Skeletal muscle cell (primary cell): Measurements from ENCODE around the gene CCDC192.

Experiments
- DNase-seq: peaks from one replicate; pipeline ENCODE4 v3.0.0-alpha.2; 2010; ENCODE audit warnings: low read depth
- H3K4me3 ChIP-seq: 2 replicates; pipeline ENCODE4 v1.5.1; 2011; ENCODE audit warnings: low read depth, mild to moderate bottlenecking, control low read depth, low read length, moderate library complexity

Gene CCDC192

DNA sequence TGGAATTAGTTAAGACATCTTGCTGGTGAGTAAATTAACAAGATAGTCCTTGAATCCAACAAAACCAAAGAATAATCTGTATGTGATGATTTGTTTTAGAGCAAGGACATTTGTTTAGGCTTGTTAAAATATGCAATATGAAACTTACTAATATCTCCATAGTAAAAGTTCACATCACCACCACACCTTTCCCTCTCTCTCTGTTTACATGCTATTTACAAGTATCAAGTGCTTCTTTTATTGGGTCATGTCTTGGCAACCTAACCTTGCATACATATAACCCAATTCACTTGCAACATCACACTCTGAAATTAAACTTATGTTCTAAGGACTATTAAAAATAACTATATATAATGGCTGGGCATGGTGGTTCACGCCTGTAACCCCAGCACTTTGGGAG lies 161.3 kb downstream of the CCDC192 start:
- DNase-seq = no peak
- no peak overlapping the region for H3K4me3 ChIP-seq

DNA sequence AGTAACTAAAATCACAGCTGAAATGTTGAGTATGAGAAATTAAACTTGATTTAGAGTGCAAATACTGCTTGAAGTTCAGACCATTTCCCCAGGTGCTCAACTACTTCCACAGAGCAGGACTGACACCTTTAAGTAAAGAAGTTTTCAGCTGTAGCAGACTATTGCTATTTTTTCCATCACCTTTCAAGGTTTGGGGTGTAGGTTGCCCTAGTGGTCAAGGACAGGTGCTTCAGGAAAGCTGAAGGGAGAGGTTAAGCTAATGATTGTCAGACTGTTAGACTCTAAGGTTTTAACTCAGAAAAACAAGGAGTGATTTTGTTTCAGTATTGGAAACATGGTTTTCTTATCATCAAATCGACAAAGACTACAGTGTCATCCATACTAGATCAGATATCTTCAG lies 162.1 kb downstream of the CCDC192 start:
- H3K4me3 ChIP-seq = no peak overlapping the region
- DNase-seq = no peak

DNA sequence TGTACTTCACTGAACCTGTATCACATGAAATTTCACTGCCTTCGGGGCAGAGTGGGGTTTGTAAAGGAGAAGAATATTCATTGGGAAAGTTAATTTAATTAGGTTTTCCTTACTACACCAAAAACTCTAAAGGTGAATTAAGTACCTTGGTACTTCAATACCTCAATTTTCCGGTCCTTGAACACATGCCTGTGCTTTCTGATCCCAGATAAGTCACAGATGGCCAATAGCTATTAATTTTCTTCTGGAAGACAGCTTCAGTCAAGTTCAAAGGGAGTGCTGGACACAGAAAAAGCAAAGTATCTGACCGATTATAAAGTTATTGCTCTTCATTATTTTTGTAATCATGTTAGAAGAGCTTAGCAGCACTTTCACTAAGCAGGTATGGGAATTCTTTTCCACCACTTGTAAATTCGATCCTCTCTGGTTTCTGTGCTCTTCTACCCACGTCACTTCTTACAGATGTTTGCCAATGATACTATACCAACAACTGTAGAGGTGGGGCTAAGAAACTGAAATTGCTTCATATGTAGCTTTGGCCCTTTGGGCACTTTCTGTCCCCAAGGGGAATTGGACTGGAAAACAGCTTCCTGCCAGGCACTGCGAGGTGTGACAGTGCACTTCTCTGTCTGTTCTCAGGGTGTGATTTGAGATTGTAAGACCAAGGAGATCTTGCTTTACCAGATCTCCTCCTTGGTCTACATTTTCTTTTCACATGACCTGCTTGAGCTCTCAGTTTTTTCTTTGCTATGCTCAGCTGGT lies 164.0 kb downstream of the CCDC192 start:
- no peak overlapping the region for H3K4me3 ChIP-seq
- no peak for DNase-seq

DNA sequence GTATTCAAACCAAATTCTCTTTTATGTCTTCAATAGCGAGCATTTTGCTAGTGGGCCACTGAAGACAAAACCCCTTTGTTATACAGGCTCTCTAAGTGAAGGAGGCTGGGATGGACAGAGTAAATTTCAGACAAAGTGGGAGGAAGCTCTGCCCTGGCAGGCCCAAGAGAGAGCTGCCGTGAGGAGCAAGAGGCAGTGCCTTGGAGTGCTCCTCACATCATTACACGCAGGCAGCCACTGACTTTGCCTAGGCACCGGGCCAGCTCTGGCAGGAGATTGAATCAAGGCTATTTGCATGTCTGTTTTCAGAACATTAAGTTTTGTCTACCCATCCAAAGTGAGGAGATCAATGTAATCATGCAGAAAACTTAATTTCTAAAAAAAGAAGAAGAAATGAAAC lies 167.7 kb downstream of the CCDC192 start:
- no peak overlapping the region for H3K4me3 ChIP-seq
- no peak for DNase-seq

DNA sequence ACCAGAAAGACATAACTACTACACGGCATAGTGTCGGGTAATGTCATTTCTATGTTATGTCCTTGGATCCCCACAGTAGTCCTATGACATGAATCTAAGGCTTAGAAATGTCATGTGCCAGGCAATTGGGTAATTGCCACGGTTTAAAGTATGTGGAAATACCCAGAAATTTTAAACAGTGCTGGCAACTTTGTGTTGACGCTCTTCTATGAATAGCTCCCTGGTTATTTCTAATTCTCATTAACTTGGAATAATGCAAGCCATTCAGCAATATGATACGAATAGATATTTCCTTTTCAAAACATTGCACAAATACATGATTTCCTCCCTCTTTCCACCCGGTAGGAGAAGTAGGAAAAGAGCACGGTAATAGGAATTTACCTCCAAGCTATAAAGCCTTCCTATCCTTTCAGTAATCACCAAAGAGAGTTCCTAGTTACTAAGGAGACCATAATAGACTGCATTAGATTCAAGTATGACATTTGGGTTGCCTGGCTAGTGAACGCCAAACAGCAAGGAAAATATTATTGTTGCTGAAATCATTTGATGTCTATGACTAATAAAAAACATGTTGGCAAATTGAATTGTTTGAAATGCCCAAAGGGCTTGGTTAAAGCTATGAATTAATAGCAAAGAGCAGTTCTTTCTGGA lies 168.4 kb downstream of the CCDC192 start:
- no peak for DNase-seq

DNA sequence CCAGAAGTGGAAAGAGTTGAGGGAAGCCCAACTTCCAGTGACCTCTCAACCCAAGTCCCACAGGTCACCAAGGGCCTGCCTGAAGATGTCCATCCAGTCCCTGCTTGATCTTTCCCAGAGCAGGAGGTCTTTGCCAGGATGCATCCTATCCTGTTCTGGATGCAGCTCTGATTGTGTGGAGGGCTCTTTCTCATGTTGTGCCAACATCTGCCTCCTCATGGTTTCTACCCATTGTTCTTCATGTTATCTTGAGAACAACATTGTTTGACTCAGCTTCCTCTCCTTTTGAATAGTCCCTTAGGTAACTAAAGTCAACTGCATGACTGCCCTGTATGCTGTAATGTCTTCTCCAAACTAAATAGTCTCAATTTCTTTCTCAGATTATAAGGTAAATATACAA lies 169.3 kb downstream of the CCDC192 start:
- H3K4me3 ChIP-seq = no peak overlapping the region
- no peak for DNase-seq

More for the DNA sequence above, 168.4 kb downstream of the CCDC192 start:
- H3K4me3 ChIP-seq = no peak overlapping the region

DNA sequence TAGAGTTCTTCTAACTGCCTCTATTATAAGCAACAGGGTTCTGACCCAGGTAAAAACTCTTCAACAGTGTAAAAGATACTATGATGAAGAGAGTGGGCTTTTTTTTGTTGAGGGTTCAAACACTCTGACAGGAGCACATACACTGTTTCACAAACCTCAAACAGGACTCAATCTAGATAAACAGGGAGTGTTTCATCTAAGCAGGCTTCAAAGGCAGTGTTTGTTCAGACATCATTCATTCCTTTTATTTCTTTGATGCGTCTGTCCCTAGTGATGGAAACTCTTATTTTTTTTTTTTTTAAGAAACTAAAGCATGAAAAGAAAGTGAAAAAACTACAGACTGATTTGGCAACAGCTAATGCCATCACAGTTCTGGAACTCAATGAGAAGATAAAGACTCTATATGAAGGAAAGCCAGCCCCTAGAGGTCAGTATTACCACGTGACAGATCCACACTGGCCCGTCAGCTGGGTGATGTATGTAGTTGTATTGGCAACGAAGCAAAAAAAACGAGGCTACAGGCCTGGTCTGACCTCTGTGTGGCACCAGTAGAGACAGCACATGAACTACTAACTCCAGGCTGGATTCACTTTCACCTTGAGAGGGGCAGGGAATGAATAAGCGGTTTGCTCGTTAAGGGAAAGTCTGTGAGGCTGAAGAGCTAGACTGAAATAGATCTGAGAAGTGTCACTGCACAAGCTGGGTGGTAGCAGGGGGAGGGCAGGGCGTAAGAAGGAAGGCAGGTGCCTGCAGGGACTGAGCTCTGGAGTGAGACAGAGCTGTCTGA lies 172.2 kb downstream of the CCDC192 start:
- no peak overlapping the region for H3K4me3 ChIP-seq
- DNase-seq = peak; percentile 39

DNA sequence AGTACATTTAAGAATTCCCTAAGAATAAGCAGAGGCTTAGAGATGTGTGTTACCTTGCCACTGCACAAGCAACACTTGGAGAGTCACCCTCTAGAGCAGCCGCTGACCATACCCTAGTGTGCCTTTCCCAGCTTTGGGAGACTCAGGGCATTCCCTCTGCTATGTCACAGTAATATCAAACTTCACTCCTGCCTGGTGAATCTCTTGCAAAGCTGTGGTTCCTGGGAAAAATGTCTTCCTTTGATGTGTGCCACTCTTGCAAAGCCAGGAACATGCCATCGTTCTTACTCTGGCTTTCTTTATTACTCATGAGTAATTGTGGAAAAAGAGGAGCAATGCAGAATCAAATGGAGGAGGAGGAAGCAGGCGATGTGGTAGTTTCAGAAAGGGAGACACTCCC lies 173.2 kb downstream of the CCDC192 start:
- no peak for DNase-seq
- H3K4me3 ChIP-seq = no peak overlapping the region

DNA sequence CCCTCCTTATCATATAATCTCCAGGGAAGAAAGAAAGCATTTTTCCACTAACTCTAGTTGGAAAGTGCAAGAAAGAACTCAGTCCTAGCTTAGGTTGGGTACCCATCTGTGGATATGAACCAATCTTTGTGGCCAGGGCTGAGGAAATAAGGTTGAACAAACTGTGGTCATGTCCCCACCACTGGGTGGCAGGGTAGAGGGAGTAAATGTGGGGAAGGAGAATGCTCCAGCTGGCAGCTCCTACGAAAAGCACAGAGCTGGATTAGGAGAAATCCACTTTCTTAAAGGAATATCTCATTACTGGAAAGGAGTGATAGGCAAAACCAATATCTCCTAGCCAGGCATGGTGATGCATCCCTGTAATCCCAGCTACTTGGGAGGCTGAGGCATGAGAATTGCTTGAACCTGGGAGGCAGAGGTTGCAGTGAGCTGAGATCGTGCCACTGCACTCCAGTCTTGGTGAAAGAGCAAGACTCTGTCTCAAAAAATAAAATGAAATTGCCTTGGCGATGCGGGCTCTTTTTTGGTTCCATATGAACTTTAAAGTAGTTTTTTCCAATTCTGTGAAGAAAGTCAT lies 175.1 kb downstream of the CCDC192 start:
- H3K4me3 ChIP-seq = no peak overlapping the region
- DNase-seq = no peak

DNA sequence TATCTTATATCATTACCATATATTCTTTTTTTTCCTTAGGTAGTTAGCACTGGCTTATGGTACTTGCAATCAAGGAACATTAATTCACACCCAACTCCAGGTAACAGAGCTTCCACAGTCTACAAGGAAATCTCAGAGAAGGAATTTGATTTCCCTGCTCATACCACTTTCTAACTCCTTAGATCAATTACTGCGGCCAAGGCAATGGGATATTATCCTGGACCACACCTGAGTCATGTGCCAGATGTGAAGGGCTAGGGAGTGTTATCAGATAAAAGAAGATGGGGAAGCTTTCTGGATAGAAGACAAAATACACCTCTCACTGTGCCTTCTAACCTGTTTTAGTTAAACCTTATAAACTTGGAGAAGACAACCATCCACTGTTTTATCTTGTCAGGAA lies 181.2 kb downstream of the CCDC192 start:
- DNase-seq = no peak

DNA sequence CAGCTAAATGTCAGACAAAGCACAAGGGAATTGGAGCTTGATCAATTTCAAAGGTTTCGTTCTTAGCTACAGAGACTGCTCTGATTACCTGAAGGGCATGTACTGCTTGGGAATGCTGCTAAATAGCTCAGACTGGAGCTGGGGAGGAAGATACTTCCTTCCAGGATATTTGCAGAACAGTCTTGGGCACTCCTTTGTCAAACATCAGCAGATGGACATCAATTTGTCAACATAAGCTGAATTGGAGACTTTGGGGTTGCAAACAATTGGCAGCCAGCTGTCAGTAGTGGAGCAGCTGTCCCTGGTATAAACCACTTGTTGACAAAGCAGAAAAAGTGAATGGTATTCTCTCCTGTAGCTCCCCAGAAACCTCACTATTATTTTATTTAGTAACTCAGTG lies 182.0 kb downstream of the CCDC192 start:
- no peak for DNase-seq
- H3K4me3 ChIP-seq = no peak overlapping the region

More for the DNA sequence above, 181.2 kb downstream of the CCDC192 start:
- no peak overlapping the region for H3K4me3 ChIP-seq

DNA sequence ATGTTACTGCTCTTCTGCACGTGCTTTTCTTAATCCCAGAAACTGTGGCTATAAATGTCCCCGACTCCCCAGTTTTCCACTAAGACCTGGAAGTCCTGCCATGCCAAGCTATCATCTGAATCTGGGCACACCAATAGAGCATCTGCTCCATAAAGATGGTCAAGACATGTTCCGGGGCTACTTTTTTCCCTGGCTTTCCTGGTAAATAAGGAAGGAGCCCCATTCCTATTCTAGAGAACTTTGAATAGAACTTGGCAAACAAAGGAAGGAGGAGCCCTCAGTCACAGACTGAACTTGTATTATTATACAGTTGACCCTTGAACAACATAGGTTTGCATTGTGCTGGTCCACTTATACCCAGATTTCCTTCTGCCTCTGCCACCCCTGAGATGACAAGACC lies 182.9 kb downstream of the CCDC192 start:
- no peak overlapping the region for H3K4me3 ChIP-seq
- no peak for DNase-seq

DNA sequence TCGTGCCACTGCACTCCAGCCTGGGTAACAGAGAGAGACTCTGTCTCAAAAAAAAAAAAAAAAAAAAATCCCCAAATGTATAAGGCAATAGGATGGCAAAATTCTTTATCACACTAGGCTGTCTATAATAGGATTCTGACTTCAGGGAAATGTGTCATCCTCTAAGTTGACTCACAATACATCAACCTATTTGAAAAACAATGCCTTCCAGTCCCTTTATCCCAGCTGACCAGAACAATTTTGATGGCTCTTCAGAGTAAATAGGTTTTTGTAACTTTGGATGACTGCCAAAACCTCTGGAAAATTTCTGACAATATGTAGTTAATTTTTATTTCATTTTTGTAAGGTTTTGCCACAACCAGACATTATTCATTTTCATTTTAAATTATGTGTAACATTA lies 184.1 kb downstream of the CCDC192 start:
- no peak overlapping the region for H3K4me3 ChIP-seq
- no peak for DNase-seq

DNA sequence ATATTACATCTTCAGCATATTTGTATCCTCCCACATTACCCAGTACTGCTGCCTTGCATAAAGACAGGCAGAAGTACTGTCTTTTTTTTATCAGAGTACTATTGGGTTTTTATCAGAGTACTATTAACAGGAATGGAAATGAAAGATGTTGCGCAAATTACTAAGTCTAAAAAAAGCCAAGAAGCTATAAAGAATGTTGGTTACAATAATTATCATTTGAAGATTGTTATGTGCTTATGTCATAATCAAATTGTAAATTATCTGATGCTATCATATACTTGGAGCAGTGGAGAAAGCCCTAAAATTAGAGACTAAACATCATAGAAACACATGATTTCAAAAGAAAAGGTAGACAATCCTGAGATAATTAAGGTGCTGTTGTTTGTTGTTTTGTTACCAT lies 188.8 kb downstream of the CCDC192 start:
- no peak for DNase-seq

DNA sequence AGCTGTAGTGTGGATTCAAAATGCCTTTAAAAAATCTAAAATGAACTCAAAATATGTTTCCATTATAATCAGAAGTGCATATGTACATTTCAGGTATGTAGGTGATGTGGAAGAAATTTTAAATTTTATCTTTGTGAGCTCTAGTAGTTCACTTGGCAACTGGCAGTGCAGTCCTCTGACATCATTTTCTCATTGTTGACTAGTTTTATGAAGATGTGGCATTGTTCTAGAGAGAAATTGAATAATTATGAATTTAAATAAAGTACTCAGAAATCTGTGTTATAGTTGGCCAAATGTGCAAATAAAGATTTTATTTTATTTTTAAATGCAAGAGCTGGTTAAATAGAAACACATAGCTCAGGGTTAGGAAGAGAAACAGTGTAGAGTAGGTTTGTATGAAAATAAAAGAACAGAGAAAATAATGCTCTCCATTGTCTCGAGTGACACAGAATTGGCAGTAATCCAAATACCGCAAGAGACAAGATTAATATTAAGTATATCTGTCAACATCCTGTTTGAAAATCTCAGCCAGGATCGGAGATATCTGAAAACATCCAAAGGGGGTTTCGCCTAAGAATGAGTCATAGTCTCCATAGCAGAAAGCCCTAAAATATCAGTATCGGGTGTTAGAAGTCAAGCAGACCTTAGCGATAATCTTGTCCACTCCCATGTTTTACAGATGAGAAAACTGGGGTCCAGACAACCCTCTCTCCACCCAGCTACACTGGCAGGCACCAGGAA lies 189.4 kb downstream of the CCDC192 start:
- peak; percentile 48 for DNase-seq
- H3K4me3 ChIP-seq = no peak overlapping the region

More for the DNA sequence above, 188.8 kb downstream of the CCDC192 start:
- no peak overlapping the region for H3K4me3 ChIP-seq

DNA sequence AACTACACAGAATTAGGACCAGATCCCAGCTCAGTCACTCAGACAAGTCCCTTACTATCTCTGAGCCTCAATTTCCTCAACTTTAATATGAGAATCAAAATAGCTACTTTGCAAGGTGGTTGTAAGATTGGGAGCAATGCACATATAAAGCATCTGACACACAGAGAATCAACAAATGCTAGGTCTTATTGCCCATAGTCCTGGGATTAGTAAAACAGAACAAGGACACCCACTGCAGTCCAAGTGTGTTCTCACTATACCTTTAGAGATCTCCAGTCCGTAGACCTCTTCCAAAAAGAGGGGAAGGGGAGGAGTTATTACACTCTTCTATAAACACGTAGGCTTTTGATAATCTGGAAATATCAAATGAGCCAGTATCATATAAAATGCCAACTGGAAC lies 190.0 kb downstream of the CCDC192 start:
- no peak for DNase-seq
- H3K4me3 ChIP-seq = no peak overlapping the region

DNA sequence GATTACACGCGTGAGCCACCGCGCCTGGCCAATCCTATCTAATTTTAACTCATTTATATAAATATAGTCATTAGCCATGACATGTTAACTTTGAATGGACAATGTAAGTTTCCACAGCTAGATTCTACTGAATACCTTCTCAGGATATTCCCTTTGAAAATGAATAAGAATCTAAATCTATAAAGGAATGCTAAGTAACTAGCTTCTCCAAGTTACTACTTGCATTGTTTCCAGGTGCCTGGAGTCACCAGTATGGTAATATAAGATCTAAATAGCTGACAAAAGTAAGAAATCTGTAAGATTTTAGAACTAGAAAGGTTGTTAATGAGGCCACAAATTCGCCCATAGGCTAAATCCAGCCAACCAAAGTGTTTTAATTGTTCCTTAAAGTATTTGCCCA lies 191.3 kb downstream of the CCDC192 start:
- no peak for DNase-seq
- no peak overlapping the region for H3K4me3 ChIP-seq

DNA sequence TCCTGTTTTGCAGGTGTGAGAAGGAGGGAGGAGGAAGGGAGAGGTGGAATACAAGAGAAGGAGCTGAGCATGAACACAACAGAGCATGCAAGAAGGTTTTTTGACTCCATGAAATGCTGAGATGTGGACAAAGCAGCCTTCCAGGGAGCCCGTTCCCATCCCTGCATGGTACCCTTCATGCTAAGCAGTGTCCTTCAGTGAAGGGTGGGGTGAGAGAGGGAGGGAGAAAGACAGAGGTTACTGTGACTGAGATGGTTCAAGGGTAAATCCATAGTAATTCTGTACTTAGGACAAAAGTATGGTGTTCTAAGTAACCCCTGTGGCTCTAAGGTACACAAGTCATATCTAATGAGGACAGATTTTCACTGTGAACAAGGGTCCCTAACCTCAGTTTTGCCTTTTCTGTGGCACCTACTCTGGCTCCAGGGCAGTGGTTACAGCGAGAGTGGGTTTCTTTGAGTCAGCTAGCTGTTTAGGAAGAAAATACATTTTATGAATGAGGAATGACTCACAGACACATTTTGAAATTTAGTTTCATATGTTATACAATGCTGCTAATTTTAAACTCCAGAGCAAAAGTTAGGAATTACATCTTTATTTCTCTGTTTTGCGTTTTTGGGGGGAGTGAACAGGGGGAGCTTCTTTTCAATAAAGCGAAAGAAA lies 195.5 kb downstream of the CCDC192 start:
- no peak overlapping the region for H3K4me3 ChIP-seq
- no peak for DNase-seq

DNA sequence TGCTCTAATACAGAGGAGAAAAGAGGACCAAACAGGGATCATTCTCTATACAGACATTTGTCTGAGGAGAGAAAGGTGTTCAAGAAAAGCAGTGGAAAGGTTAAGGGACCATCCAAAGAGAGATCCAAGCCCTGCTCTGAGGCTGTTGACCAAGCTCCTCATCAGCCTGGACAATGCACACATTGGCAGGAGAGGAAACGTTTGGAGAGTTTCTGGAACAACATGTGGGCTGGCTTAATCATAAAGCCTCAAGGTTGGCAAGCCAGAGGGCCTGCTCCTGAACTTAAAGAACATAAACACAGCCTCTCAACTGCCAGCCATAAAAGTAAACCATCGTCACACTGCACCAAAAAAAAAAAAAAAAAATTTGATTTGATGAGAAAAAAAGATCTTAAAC lies 196.0 kb downstream of the CCDC192 start:
- DNase-seq = no peak
- no peak overlapping the region for H3K4me3 ChIP-seq
